Measurements from ENCODE around the gene VEGFA.

The VEGFA gene

GRCh38 chr6:43826730-43827129 is 56.7 kb downstream of the VEGFA start:
- DNase-seq, result no peak

- DNase-seq, result no peak
Measured at GRCh38 chr6:43827898-43828297, 57.9 kb downstream of the VEGFA start.

- DNase-seq, result no peak
Measured at GRCh38 chr6:43828711-43829110, 58.7 kb downstream of the VEGFA start.

GRCh38 chr6:43829470-43829869 is 59.5 kb downstream of the VEGFA start:
- no peak for DNase-seq

- DNase-seq, result no peak
Measured at GRCh38 chr6:43830775-43831174, 60.8 kb downstream of the VEGFA start.

- DNase-seq, result no peak
Measured at GRCh38 chr6:43831191-43831590, 61.2 kb downstream of the VEGFA start.

GRCh38 chr6:43833223-43833995 is 63.4 kb downstream of the VEGFA start:
- DNase-seq, result no peak

- DNase-seq, result no peak
Measured at GRCh38 chr6:43833996-43834390, 64.0 kb downstream of the VEGFA start.

GRCh38 chr6:43834528-43835155 is 64.6 kb downstream of the VEGFA start:
- no peak for DNase-seq

- DNase-seq, result no peak
Measured at GRCh38 chr6:43835872-43836419, 65.9 kb downstream of the VEGFA start.

Data from CD4-positive, alpha-beta T cell treated with Interleukin-15 for 1 hour (primary cell).